Stimulated activated naive B cell treated with anti-CD40 and anti-IgM and Interleukin-4, amounts not matched to agents 10 μg/mL and 1 μg/mL and 100 μg/mL, for 72 hours (primary cell): ENCODE data around the gene GMDS.

Experiments
- ATAC-seq, 2 donors: fragments of 150-1000 bp; cut with Tn5 transposase; replicated peaks; 2 replicates each; pipeline ENCODE4 v1.10.0; 2021; ENCODE audit warnings: moderate library complexity in 1 of 2
- DNase-seq: peaks from one replicate; pipeline ENCODE4 v3.0.0; 2021
- H3K27ac Mint-ChIP-seq: one replicate; pipeline ENCODE4 v1.8.0; 2022; ENCODE audit warnings: mild to moderate bottlenecking, mixed read lengths
- H3K27me3 Mint-ChIP-seq, 2 donors: one replicate each; pipeline ENCODE4 v1.8.0; 2022; ENCODE audit warnings: mixed read lengths in 2 of 2
- H3K36me3 Mint-ChIP-seq, 2 donors: one replicate each; pipeline ENCODE4 v1.8.0; 2022; ENCODE audit warnings: mixed read lengths in 2 of 2, mild to moderate bottlenecking in 1 of 2
- H3K4me1 Mint-ChIP-seq, 2 donors: one replicate each; pipeline ENCODE4 v1.8.0; 2022; ENCODE audit warnings: mixed read lengths in 2 of 2, mild to moderate bottlenecking in 1 of 2
- H3K4me3 Mint-ChIP-seq, 2 donors: one replicate each; pipeline ENCODE4 v1.8.0; 2022; ENCODE audit warnings: mild to moderate bottlenecking in 2 of 2, mixed read lengths in 2 of 2, moderate library complexity in 1 of 2
- H3K9me3 Mint-ChIP-seq, 2 donors: one replicate each; pipeline ENCODE4 v1.8.0; 2022; ENCODE audit warnings: mixed read lengths in 2 of 2, mild to moderate bottlenecking in 1 of 2

GMDS gene

GRCh38 chr6:1600063-1600763 lies 645.2 kb downstream of the GMDS start:
- Mint-ChIP-seq H3K4me1 (peaks cover 6 to 10% of the 10 kb centered on the region in 2 donors), H3K27me3 (peaks cover 75 to 90% of the 10 kb centered on the region in 2 donors)

DNA sequence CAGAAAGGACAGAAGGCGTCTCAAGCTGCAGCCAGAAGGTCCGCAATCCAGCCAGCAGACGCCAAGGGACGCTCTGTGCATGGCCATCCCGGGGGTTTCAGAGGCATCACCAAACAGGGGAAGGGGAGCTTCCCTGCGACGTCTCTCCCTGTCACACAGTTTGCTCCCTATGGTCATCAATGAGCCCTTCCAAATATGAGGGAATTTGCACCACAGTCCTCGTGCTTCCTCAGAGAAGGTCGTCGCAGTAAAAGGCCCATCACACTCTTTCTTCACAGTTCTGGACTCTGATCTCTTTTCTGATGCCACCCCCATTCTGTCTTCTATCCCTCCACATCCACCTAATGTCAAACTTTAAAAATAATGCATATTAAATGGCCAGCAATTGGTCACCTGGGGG lies 645.9 kb downstream of the GMDS start:
- Mint-ChIP-seq H3K4me1 (peaks cover 6 to 10% of the 10 kb centered on the region in 2 donors), H3K9me3 (no peaks in the 10 kb centered on the region), H3K27me3 (peaks cover 80 to 94% of the 10 kb centered on the region in 2 donors), H3K27ac (no peak overlapping the region), H3K36me3 (no peaks in the 10 kb centered on the region), H3K4me3 (no peak overlapping the region)
- ATAC-seq = no peak
- no peak for DNase-seq

More at GRCh38 chr6:1600063-1600763, 645.2 kb downstream of the GMDS start:
- H3K9me3 Mint-ChIP-seq = no peaks in the 10 kb centered on the region
- no peaks in the 10 kb centered on the region for H3K36me3 Mint-ChIP-seq
- DNase-seq (no peak), ATAC-seq (no peak)
- H3K27ac Mint-ChIP-seq = no peak overlapping the region
- no peak overlapping the region for H3K4me3 Mint-ChIP-seq

GRCh38 chr6:1598886-1599285 lies 646.5 kb downstream of the GMDS start:
- no peak for DNase-seq
- Mint-ChIP-seq H3K4me3 (no peak overlapping the region), H3K36me3 (no peaks in the 10 kb centered on the region), H3K4me1 (peaks cover 6 to 8% of the 10 kb centered on the region in 2 donors), H3K27ac (no peak overlapping the region), H3K27me3 (peaks cover 83 to 95% of the 10 kb centered on the region in 2 donors), H3K9me3 (no peaks in the 10 kb centered on the region)
- no peak for ATAC-seq

DNA sequence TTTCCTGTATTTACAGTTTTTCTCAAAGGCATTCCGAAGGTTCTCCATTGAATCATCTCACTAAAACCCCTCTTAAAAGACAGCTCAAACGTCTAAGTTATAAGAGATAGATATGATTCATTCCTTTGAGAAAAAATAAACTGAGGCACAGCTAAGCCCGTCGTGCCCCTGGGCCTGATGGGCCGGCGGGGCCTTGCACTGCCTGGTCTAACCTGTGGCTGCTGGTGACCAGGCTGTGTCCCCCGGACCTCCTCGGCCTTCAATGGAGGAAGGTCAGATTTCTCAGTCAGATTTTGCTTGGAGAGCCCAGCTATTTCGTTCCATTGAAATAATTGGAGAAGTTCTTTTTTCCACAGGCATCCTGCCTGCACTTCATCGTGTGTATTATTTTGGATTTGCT lies 647.0 kb downstream of the GMDS start:
- Mint-ChIP-seq H3K4me1 (peaks cover 5 to 6% of the 10 kb centered on the region in 2 donors), H3K27ac (no peak overlapping the region), H3K36me3 (no peaks in the 10 kb centered on the region), H3K9me3 (no peaks in the 10 kb centered on the region), H3K27me3 (peaks cover 83 to 95% of the 10 kb centered on the region in 2 donors), H3K4me3 (no peak overlapping the region)
- DNase-seq (no peak), ATAC-seq (no peak)

DNA sequence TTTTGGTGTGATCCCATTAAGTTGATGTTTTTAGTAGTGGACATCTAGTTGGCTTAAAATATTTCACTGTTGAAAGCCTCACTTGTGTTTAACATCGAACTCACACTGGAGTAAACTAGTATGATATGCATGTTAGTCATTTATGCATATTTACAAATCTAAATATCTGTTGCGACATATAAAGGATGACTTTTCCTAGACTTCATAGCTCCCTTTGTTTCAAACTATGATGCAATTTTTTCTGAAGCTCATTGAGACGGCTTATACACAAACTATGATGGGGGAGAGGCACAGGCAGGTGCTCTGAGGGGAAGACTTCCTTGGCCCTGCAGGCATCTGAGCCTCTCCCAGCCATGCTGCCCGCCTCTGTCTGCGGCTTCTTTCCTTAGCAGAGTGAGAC lies 647.5 kb downstream of the GMDS start:
- no peak for DNase-seq
- no peaks in the 10 kb centered on the region for H3K9me3 Mint-ChIP-seq

DNA sequence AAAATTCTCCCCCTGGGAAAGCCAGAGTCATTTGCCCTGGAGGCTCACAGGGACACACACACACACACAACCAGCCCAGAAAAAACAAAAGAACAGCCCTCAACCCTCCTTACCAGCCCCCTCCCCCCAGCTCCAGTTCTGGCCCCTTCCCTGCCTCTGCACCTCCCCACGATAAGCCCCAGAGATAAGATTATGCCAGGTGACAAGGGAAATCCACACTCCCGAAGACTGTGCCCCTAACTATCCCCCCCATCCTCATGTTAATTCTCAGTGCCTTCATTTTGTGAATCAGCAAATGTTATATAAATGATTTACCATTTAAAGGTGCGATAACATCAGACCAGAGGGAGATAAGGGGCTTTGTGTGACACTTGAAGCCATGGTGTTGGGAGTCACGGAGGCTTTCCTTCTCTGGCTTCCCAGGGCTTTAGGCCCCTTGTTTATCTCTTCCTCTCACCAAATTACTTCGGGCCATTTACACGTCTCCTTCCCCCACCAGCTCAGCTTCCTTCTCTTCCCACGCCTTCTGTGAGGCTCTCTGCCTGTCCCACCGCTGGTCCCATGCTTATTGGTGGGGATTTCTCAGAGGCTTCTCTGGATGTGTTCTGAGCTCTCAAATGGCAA lies 648.2 kb downstream of the GMDS start:
- Mint-ChIP-seq H3K36me3 (no peaks in the 10 kb centered on the region), H3K4me3 (no peak overlapping the region), H3K27ac (no peak overlapping the region), H3K9me3 (no peaks in the 10 kb centered on the region), H3K27me3 (peaks cover 82 to 95% of the 10 kb centered on the region in 2 donors), H3K4me1 (peaks cover 5 to 6% of the 10 kb centered on the region in 2 donors)
- DNase-seq = no peak
- no peak for ATAC-seq

More for the DNA sequence above, 647.5 kb downstream of the GMDS start:
- ATAC-seq = no peak
- peaks cover 82 to 95% of the 10 kb centered on the region in 2 donors for H3K27me3 Mint-ChIP-seq
- H3K4me3 Mint-ChIP-seq = no peak overlapping the region
- peaks cover 5 to 6% of the 10 kb centered on the region in 2 donors for H3K4me1 Mint-ChIP-seq
- no peaks in the 10 kb centered on the region for H3K36me3 Mint-ChIP-seq
- no peak overlapping the region for H3K27ac Mint-ChIP-seq

- Mint-ChIP-seq H3K4me1 (peaks cover 5 to 6% of the 10 kb centered on the region in 2 donors), H3K4me3 (no peak overlapping the region), H3K9me3 (no peaks in the 10 kb centered on the region), H3K27me3 (peaks cover 80 to 88% of the 10 kb centered on the region in 2 donors), H3K36me3 (no peaks in the 10 kb centered on the region), H3K27ac (no peak overlapping the region)
- ATAC-seq (peak; percentile 74 to 75), DNase-seq (peak; percentile 37)
Observed at GRCh38 chr6:1596088-1596852, 649.1 kb downstream of the GMDS start.

DNA sequence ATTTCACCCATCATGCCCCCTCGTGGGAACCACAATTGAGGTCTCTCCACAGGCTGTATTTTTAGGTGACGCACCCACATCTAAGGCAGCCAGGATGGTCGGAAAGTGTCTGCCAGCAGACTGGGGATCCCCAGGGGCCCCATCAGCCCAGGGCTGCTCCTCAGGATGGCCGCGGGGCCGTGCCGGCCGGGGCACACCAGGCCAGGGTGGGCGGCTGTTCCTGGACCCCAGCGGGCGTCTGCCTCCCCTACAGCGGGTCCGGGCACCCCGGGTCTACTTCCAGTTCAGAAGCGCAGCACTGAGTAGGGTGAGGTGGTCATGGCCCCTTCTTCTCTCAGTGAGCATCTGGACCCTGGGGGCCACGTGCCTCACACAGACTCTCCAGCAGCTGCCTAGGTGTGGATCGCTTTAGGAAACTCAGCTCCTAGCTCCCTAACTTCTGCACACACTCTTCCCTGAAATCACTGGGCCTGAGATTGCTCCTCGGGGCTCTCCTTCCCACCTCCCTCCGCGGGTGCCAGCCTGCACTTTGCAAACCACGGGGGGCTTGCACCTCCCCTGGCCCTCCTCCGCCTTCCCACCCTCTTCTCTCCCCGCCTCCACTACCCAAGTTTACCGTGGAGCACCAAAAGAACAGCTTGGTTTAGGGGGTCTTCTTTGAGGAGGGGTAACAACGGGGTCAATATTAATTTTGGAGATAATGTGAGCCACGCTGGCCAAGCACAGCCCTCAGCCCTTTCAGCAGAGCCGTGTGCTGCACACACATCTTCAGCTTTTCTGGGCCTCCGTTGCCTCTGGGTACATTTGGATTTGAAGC lies 649.9 kb downstream of the GMDS start:
- Mint-ChIP-seq H3K4me1 (peaks cover 5% of the 10 kb centered on the region in 2 donors), H3K9me3 (no peaks in the 10 kb centered on the region), H3K27ac (no peak overlapping the region), H3K36me3 (no peaks in the 10 kb centered on the region), H3K4me3 (no peak overlapping the region), H3K27me3 (peaks cover 72 to 82% of the 10 kb centered on the region in 2 donors)
- no peak for DNase-seq
- ATAC-seq = no peak

GRCh38 chr6:1594445-1595200 lies 650.8 kb downstream of the GMDS start:
- ATAC-seq (no peak), DNase-seq (no peak)
- H3K27me3 Mint-ChIP-seq = peaks cover 65 to 82% of the 10 kb centered on the region in 2 donors
- H3K27ac Mint-ChIP-seq = no peak overlapping the region
- peaks cover 5% of the 10 kb centered on the region in 2 donors for H3K4me1 Mint-ChIP-seq
- H3K36me3 Mint-ChIP-seq = no peaks in the 10 kb centered on the region
- H3K9me3 Mint-ChIP-seq = no peaks in the 10 kb centered on the region
- H3K4me3 Mint-ChIP-seq = no peak overlapping the region

DNA sequence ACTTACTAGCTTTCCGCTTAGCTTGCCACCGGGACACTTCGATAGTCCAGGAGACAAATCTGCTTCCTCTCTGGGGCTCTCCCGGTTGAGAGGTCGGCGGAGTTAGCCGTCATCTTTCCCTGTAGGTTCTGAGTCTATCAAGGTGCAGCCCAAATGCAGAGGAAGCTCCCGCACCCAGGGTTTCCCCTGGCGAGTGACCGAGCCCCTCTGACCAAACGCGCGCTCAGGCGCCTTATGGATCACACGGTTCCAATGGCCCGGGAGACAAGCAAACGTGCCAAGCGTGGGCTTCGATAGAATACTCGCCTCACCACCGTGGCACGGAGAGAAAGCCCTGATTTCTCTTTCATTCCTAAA lies 651.5 kb downstream of the GMDS start:
- Mint-ChIP-seq H3K4me3 (no peak overlapping the region), H3K27me3 (peaks cover 61 to 82% of the 10 kb centered on the region in 2 donors), H3K36me3 (no peaks in the 10 kb centered on the region), H3K4me1 (peaks cover 5% of the 10 kb centered on the region in 2 donors), H3K27ac (no peak overlapping the region), H3K9me3 (no peaks in the 10 kb centered on the region)
- DNase-seq (no peak), ATAC-seq (no peak)

- Mint-ChIP-seq H3K4me1 (peaks cover 5% of the 10 kb centered on the region in 2 donors), H3K27me3 (peaks cover 55 to 77% of the 10 kb centered on the region in 2 donors), H3K4me3 (no peak overlapping the region), H3K9me3 (no peaks in the 10 kb centered on the region), H3K36me3 (no peaks in the 10 kb centered on the region), H3K27ac (no peak overlapping the region)
- ATAC-seq (no peak), DNase-seq (no peak)
Observed at GRCh38 chr6:1593286-1593957, 652.0 kb downstream of the GMDS start.

DNA sequence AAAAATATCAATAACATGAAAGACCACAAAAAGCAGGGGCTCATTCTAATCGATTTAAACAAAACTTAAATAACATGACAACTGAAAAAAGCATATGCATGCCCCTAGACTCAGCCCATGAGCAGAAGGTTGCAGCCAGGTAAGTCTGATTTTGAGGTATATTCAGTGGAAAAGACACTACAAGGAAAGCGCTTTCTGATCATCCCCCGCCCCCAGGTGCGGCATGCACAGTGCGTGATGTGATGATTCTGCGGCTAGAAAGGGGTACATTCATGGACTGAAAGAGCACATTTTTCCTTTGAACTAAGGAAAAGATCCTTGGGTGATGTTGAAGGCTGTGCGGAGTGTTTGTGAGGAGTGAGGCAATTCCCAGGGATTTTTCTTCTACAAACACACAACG lies 652.6 kb downstream of the GMDS start:
- H3K4me1 Mint-ChIP-seq = peaks cover 5% of the 10 kb centered on the region in 2 donors
- no peaks in the 10 kb centered on the region for H3K36me3 Mint-ChIP-seq
- no peak overlapping the region for H3K4me3 Mint-ChIP-seq
- H3K27me3 Mint-ChIP-seq = peaks cover 50 to 72% of the 10 kb centered on the region in 2 donors
- H3K9me3 Mint-ChIP-seq = no peaks in the 10 kb centered on the region
- ATAC-seq = no peak
- DNase-seq = no peak
- no peak overlapping the region for H3K27ac Mint-ChIP-seq

GRCh38 chr6:1591926-1592325 lies 653.5 kb downstream of the GMDS start:
- ATAC-seq (no peak), DNase-seq (no peak)
- Mint-ChIP-seq H3K9me3 (no peaks in the 10 kb centered on the region), H3K4me1 (peaks cover 4 to 5% of the 10 kb centered on the region in 2 donors), H3K4me3 (no peak overlapping the region), H3K27ac (no peak overlapping the region), H3K36me3 (no peaks in the 10 kb centered on the region), H3K27me3 (peaks cover 45 to 68% of the 10 kb centered on the region in 2 donors)
